Smooth muscle cell of the brain vasculature (primary cell): ENCODE data around the gene ADCY4.
A peak's percentile ranks its signal among the peaks of the same experiment; 100 is the strongest.
"Not testable (repeated sequence)": the region's sequence is repeated elsewhere in the genome, so short reads cannot be mapped to it uniquely, and the experiment has no call there.

Source experiments
- DNase-seq: peaks from one replicate; pipeline ENCODE4 v3.0.0-alpha.2; 2012; ENCODE audit warnings: low read depth, low spot score

The ADCY4 gene

GRCh38 chr14:24334431-24335291 is at the start of gene ADCY4:
Gene ADCY4 (minus strand): TSS chr14:24335071. CDS start chr14:24334652, 419 bp downstream.
- no peak for DNase-seq

- no peak for DNase-seq
These were observed 49.3 kb upstream of the ADCY4 start for GRCh38 chr14:24384169-24384568.

DNA sequence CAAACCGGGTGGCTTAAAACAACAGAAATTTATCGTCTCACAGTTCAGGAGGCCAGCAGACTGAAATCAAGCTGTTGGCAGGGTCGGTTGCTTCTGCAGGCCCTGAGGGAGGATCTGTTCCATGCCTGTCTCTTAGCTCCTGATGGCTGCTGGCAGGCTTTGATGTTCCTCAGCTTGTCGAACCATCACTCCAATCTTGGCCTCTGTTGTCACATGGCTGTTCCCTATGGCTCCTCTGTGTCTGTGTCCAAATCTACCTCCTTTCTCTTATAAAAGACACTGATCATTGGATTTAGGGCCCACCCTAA is 47.1 kb upstream of the ADCY4 start:
- DNase-seq, result no peak

DNA sequence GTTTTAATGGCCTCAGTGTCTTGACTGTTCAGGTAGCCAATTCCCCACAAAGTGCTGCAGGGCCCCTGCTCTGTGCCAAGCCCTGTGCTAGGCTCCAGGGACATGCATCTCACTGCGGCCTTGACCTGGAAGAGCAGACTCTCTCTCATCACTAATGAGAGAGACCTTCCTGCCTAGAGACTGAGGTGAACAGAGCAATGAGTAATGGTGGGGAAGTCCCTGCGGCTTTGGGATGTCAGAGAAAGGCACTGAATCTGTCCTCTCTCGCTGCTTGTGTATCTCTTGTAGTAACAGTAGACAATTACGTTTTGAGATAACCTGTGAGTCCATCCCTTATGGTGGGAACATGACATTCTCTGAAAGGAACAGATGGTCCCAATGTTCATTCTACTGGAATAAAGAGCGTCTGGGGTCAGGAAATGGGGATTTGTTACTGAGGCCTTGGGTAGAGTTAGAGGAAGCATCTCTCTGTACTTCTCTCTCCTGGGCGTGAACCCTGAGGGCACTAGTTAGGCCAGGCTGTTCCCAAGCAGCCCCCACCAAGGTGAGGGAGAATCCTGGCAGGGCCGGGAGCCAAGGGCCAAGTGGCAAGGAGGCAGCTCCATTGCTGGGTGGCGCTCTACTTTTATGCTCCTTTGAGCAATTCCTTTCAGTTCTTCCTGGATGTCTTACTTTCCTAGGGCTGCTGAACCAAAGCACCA is 46.6 kb upstream of the ADCY4 start:
- no peak for DNase-seq

- no peak for DNase-seq
These were observed 45.2 kb upstream of the ADCY4 start for GRCh38 chr14:24379907-24380730.

DNA sequence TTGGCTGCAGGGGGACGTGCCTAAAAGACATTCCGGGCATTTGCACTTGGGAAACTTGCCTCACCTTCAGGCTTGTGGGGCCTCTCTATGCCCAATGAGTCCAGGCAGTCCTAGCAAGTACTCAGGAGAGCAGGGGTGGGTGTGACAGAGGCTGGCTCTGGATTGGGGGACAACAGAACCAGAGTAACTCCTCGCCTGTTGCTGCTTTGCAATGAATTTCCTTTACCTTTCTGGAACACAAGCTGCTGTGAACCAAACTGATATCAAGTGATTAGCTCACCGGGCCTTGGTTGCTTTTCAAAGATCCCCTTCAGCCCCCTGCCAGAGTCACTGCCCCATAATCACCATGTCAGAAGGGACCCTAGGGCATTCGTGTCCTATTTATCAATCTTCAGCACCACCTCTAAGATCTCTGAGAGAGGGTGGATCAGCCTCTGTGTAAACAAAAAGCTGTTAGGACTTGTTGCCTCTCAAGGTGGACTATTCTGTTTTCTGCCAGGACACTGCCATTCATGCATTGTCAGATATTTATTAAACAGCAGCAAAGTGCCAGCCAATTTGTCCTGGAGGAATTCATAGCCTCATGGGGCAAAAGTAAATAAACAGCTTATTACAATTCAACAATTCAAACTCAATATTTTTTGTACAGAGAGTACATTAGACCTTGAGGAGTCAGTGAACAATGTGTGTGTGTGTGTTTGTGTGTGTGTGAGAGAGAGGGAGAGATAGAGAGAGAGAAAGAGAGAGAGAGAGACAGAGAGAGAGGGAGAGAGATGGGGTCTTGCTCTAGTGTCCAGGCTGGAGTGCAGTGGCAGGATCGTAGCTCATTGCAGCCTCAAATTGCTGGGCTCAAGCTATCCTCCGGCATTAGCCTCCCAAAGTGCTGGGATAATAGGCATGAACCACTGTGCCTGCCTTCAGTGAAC is 44.4 kb upstream of the ADCY4 start:
- no peak for DNase-seq

DNA sequence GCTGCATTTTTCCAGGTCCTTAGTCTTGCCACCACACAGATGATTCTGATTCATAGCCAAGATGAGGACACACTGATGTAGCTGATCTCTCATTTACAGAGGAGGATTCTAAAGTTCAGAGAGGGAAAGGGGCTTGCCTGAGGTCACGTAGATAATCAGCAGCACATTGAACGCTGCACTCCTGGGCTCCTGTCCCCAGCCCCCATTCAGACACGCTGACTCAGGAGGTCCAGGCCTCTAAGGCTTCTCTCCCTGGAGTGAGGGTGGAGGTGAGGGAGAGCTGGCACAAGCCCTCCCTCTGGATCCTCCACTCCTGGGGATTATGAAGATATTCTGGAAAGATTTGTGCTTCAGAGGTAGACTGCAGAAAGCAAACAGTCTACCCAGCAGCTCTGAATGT is 43.5 kb upstream of the ADCY4 start:
- DNase-seq, result no peak

GRCh38 chr14:24377657-24378056 is 42.8 kb upstream of the ADCY4 start:
- no peak for DNase-seq

DNA sequence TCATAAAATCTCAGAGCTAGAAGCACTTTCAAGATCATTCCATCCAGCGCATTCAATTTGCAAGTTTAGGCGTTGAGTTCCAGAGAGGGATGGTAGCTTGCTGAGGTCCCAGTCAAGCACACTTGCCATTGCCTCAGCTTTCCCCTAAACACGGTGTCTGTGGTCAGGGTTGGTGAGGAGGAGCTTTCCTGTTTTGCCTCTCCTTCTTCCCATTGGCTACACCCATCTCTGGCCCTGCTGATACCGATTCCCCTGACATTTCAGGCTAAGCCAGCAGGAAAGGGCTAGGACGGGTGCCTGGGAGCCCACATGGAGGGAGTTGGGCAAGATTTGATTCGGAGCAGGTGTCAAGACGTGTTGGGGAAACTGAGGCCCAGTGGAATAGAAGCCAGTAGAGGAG is 42.3 kb upstream of the ADCY4 start:
- no peak for DNase-seq

DNA sequence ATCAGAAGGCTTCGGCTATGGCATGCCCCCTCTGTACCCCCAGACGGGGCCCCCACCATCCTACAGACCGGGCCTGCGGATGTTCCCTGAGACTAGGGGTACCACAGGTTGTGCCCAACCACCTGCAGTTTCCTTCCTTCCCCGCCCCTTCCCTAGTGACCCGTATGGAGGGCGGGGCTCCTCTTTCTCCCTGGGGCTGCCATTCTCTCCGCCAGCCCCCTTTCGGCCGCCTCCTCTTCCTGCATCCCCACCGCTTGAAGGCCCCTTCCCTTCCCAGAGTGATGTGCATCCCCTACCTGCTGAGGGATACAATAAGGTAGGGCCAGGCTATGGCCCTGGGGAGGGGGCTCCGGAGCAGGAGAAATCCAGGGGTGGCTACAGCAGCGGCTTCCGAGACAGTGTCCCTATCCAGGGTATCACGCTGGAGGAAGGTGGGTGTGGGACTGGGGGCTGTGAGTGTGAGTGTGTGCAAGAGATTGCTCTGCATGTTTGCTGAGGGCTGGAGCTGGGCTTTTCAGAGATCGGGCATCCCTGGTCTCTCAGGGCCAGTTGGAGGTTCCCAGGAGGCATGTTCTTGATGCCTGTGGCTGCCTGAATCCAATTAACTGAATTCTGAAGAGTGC is 41.7 kb upstream of the ADCY4 start:
- no peak for DNase-seq

- no peak for DNase-seq
These were observed 38.0 kb upstream of the ADCY4 start for GRCh38 chr14:24372701-24373416.

DNA sequence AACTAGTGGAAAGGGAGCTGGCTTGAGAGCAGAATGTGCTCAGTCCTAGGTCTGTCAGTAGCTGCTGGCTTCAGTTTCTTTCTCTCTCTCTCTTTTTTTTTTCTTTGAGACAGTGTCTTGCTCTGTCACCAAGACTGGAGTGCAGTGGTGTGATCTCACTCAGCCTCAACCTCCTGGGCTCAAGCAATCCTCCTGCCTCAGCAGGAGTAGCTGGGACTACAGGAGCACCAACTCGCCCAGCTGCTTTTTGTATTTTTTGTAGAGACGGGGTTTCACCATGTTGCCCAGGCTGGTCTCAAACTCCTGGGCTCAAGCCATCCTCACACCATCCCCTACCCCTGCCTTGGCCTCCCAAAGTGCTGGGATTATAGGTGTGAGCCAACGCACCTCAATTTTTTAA is 36.7 kb upstream of the ADCY4 start:
- DNase-seq, result not testable (repeated sequence)

- no peak for DNase-seq
These were observed 35.9 kb upstream of the ADCY4 start for GRCh38 chr14:24370748-24371147.

DNA sequence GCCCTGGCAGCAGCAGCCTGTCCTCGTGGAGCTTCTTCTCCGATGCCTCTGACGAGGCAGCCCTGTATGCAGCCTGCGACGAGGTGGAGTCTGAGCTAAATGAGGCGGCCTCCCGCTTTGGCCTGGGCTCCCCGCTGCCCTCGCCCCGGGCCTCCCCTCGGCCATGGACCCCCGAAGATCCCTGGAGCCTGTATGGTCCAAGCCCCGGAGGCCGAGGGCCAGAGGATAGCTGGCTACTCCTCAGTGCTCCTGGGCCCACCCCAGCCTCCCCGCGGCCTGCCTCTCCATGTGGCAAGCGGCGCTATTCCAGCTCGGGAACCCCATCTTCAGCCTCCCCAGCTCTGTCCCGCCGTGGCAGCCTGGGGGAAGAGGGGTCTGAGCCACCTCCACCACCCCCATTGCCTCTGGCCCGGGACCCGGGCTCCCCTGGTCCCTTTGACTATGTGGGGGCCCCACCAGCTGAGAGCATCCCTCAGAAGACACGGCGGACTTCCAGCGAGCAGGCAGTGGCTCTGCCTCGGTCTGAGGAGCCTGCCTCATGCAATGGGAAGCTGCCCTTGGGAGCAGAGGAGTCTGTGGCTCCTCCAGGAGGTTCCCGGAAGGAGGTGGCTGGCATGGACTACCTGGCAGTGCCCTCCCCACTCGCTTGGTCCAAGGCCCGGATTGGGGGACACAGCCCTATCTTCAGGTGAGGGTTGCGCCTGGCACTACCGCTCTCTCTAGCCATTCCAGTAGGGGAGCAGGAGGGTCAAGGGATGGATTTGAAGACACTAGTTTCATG is 35.2 kb upstream of the ADCY4 start:
- no peak for DNase-seq

DNA sequence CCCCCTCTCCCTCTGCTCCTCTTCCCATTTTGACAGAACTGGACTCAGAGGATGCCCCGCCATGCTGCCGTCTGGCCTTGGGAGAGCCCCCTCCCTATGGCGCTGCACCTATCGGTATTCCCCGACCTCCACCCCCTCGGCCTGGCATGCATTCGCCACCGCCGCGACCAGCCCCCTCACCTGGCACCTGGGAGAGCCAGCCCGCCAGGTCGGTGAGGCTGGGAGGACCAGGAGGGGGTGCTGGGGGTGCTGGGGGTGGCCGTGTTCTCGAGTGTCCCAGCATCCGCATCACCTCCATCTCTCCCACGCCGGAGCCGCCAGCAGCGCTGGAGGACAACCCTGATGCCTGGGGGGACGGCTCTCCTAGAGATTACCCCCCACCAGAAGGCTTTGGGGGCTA is 34.6 kb upstream of the ADCY4 start:
- no peak for DNase-seq

- no peak for DNase-seq
These were observed 33.8 kb upstream of the ADCY4 start for GRCh38 chr14:24368562-24369252.

DNA sequence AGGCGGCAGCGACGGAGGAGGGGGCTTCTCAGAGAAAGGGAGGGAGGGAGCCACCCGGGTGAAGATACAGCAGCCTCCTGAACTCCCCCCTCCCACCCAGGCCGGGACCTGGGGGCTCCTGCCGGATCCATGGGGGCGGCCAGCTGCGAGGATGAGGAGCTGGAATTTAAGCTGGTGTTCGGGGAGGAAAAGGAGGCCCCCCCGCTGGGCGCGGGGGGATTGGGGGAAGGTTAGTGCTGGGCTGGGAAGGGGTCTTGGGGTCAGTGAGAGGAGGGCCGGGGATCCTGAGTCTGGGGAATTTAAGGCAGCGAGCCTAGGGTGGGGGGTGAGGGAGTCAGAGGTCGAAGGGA is 33.3 kb upstream of the ADCY4 start:
- DNase-seq, result no peak

GRCh38 chr14:24367514-24368211 is 32.8 kb upstream of the ADCY4 start, which contains the start of gene NFATC4:
Gene NFATC4 (plus strand): TSS chr14:24368184. CDS start chr14:24368341, 157 bp downstream.
- peak; percentile 76 for DNase-seq
